ENCODE data around the gene EPS8L2. TPM values are rescaled to one million over a fixed set of nuclear protein-coding genes. Genes with fewer than 3 reads are reported as not detected.

Gene EPS8L2
- total and polyA plus RNA-seq, 2 of the 13 experiments (the other 11 are each of a cell fraction or from before 2014, with no cell fraction given), result 89.3 to 416 TPM

DNA sequence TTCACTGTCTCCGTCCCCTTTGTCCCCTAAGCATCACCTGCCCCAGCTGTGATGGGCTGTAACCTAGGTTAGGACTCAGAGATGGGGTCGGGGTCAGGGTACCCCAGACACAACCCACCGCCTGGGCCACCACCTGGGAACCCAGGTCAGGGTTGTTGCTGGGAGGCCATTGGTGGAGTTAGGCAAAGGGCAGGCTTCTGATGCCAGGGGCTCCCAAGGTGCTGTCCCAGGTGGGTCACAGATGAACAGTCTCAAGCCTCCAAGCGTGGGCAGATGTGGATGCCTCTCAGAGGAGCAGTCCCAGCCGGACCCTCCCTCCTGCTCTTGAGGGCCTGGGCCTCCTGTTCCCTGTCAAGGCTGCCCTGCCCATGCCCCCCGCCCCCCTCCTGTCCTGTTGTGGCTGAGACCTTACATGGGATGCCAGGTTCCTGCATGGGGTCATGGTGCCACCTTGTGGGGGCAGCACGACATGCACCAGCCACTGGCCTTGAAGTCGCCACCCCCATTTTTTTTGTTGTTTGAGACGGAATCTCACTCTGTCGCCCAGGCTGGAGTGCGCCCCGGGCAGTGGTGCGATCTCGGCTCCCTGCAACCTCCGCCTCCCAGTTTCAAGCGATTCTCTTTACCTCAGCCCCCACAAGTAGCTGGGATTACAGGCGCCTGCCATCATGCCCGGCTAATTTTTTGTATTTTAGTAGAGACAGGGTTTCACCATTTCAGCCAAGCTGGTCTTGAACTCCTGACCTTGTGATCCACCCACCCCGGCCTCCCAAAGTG, 59.2 kb downstream of the EPS8L2 start:
- POLR2A ChIA-PET, result interaction anchor here (0.7 kb wide), 1 partner anchor 10 kb away, joined by 3 read pairs; no protein-coding TSS in a partner anchor
- Histone ChIP-seq H3K9me3 (ENCODE audit: low read length) (no peaks in the 10 kb centered on the region), H3K27ac (ENCODE audit: extremely low read length, insufficient read depth, low read length) (no peak overlapping the region), H4K20me1 (ENCODE audit: insufficient read depth, low read length) (peaks cover 9% of the 10 kb centered on the region; the same call in 1 of the 2 replicates), H3K79me2 (ENCODE audit: insufficient read depth, low read length) (no peaks in the 10 kb centered on the region), H3K4me3 (replicated peaks in 1 of 3; ENCODE audit: insufficient read depth in 1 of 3, low read depth in 2 of 3, low read length in 3 of 3) (no peak overlapping the region), H3K27me3 (ENCODE audit: control insufficient read depth in 1 of 2, insufficient read depth in 2 of 2, low read length in 2 of 2) (no peaks in the 10 kb centered on the region), H3K36me3 (replicated peaks in 1 of 2; ENCODE audit: control insufficient read depth in 1 of 2, insufficient read depth in 2 of 2, low read length in 2 of 2) (peaks cover 19 to 55% of the 10 kb centered on the region in 2 experiments), H2AFZ (ENCODE audit: low read length) (no peak overlapping the region), H3K4me2 (ENCODE audit: low read depth, low read length) (no peak overlapping the region), H3K4me1 (ENCODE audit: insufficient read depth, low read length) (peaks cover 7% of the 10 kb centered on the region), H3K9ac (ENCODE audit: insufficient read depth, low read depth, low read length) (no peak overlapping the region)
- FAIRE-seq, result no peak
- no TSS peak for BruUV-seq (replicated peaks)
- CTCF ChIA-PET (ENCODE audit: low intra/inter-chr PET ratio, low total read pairs), result interaction anchor here (1.7 kb wide), 1 partner anchor 37 kb away, joined by 11 read pairs; no protein-coding TSS in a partner anchor
- intact Hi-C loops (cut with micrococcal nuclease; ENCODE audit: unreplicated experiment), result loop anchor here (2.0 kb wide), 1 partner anchor 102 kb away; no protein-coding TSS in a partner anchor
- peak; percentile 51 for ATAC-seq
- in situ Hi-C loops (cut with HindIII; ENCODE audit: extremely low pct_ligation_motif_present, low pct_unique_long_range_greater_than_20kb), result loop anchor here (5.0 kb wide), 1 partner anchor 103 kb away; no protein-coding TSS in a partner anchor
- DNase-seq (ENCODE audit: low spot score), result peak; percentile 35
- WGBS (ENCODE audit: low lambda C conversion rate), result 91% methylated on average over 17 of the region's 19 CpGs
- TF ChIP-seq, protein P1, sequence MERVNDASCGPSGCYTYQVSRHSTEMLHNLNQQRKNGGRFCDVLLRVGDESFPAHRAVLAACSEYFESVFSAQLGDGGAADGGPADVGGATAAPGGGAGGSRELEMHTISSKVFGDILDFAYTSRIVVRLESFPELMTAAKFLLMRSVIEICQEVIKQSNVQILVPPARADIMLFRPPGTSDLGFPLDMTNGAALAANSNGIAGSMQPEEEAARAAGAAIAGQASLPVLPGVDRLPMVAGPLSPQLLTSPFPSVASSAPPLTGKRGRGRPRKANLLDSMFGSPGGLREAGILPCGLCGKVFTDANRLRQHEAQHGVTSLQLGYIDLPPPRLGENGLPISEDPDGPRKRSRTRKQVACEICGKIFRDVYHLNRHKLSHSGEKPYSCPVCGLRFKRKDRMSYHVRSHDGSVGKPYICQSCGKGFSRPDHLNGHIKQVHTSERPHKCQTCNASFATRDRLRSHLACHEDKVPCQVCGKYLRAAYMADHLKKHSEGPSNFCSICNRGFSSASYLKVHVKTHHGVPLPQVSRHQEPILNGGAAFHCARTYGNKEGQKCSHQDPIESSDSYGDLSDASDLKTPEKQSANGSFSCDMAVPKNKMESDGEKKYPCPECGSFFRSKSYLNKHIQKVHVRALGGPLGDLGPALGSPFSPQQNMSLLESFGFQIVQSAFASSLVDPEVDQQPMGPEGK (CRISPR knock-in tag; IDR thresholded peaks at IDR 0.05), result peak; percentile 37; the same call in 1 of the 2 replicates
- TF ChIP-seq, protein P2, sequence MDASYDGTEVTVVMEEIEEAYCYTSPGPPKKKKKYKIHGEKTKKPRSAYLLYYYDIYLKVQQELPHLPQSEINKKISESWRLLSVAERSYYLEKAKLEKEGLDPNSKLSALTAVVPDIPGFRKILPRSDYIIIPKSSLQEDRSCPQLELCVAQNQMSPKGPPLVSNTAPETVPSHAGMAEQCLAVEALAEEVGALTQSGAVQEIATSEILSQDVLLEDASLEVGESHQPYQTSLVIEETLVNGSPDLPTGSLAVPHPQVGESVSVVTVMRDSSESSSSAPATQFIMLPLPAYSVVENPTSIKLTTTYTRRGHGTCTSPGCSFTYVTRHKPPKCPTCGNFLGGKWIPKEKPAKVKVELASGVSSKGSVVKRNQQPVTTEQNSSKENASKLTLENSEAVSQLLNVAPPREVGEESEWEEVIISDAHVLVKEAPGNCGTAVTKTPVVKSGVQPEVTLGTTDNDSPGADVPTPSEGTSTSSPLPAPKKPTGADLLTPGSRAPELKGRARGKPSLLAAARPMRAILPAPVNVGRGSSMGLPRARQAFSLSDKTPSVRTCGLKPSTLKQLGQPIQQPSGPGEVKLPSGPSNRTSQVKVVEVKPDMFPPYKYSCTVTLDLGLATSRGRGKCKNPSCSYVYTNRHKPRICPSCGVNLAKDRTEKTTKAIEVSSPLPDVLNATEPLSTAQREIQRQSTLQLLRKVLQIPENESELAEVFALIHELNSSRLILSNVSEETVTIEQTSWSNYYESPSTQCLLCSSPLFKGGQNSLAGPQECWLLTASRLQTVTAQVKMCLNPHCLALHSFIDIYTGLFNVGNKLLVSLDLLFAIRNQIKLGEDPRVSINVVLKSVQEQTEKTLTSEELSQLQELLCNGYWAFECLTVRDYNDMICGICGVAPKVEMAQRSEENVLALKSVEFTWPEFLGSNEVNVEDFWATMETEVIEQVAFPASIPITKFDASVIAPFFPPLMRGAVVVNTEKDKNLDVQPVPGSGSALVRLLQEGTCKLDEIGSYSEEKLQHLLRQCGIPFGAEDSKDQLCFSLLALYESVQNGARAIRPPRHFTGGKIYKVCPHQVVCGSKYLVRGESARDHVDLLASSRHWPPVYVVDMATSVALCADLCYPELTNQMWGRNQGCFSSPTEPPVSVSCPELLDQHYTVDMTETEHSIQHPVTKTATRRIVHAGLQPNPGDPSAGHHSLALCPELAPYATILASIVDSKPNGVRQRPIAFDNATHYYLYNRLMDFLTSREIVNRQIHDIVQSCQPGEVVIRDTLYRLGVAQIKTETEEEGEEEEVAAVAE (CRISPR knock-in tag; IDR thresholded peaks at IDR 0.05; ENCODE audit: borderline replicate concordance), result no peak
- TF ChIP-seq SMYD3 (CRISPR knock-in tag; IDR thresholded peaks at IDR 0.05), result no peak
- 0 out of 2 replicates have a peak, but pooled peaks have one; percentile 22 for TF ChIP-seq ZNF441 (CRISPR knock-in tag; IDR thresholded peaks at IDR 0.05; ENCODE audit: borderline replicate concordance)
- TF ChIP-seq, protein P3, sequence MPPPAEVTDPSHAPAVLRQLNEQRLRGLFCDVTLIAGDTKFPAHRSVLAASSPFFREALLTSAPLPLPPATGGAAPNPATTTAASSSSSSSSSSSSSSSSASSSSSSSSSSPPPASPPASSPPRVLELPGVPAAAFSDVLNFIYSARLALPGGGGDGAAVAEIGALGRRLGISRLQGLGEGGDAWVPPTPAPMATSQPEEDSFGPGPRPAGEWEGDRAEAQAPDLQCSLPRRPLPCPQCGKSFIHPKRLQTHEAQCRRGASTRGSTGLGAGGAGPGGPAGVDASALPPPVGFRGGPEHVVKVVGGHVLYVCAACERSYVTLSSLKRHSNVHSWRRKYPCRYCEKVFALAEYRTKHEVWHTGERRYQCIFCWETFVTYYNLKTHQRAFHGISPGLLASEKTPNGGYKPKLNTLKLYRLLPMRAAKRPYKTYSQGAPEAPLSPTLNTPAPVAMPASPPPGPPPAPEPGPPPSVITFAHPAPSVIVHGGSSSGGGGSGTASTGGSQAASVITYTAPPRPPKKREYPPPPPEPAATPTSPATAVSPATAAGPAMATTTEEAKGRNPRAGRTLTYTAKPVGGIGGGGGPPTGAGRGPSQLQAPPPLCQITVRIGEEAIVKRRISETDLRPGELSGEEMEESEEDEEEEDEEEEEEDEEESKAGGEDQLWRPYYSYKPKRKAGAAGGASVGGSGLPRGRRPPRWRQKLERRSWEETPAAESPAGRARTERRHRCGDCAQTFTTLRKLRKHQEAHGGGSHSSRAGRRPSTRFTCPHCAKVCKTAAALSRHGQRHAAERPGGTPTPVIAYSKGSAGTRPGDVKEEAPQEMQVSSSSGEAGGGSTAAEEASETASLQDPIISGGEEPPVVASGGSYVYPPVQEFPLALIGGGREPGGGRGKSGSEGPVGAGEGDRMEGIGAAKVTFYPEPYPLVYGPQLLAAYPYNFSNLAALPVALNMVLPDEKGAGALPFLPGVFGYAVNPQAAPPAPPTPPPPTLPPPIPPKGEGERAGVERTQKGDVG (CRISPR knock-in tag; IDR thresholded peaks at IDR 0.05; ENCODE audit: borderline replicate concordance), result peak; percentile 26; the same call in 1 of the 2 replicates
- TF ChIP-seq, protein P4, sequence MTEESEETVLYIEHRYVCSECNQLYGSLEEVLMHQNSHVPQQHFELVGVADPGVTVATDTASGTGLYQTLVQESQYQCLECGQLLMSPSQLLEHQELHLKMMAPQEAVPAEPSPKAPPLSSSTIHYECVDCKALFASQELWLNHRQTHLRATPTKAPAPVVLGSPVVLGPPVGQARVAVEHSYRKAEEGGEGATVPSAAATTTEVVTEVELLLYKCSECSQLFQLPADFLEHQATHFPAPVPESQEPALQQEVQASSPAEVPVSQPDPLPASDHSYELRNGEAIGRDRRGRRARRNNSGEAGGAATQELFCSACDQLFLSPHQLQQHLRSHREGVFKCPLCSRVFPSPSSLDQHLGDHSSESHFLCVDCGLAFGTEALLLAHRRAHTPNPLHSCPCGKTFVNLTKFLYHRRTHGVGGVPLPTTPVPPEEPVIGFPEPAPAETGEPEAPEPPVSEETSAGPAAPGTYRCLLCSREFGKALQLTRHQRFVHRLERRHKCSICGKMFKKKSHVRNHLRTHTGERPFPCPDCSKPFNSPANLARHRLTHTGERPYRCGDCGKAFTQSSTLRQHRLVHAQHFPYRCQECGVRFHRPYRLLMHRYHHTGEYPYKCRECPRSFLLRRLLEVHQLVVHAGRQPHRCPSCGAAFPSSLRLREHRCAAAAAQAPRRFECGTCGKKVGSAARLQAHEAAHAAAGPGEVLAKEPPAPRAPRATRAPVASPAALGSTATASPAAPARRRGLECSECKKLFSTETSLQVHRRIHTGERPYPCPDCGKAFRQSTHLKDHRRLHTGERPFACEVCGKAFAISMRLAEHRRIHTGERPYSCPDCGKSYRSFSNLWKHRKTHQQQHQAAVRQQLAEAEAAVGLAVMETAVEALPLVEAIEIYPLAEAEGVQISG (CRISPR knock-in tag; IDR thresholded peaks at IDR 0.05), result 0 out of 2 replicates have a peak, but pooled peaks have one; percentile 24
- no peak for TF ChIP-seq ZNF331 (CRISPR knock-in tag; IDR thresholded peaks at IDR 0.05)
- peak; percentile 13 for TF ChIP-seq HNRNPLL (IDR thresholded peaks at IDR 0.05; ENCODE audit: low read depth, low read length, poor library complexity, severe bottlenecking)

Data from HepG2 (cell line).